Dermis microvascular lymphatic vessel endothelial cell (primary cell): ENCODE results near the gene GDPD3. TPM values are rescaled to one million over a fixed set of nuclear protein-coding genes. Genes with fewer than 3 reads are reported as not detected.
"Not testable (repeated sequence)": the region's sequence is repeated elsewhere in the genome, so short reads cannot be mapped to it uniquely, and the experiment has no call there.

Experiments used
- DNase-seq, 2 donors: peaks; one replicate each; pipeline versions ENCODE4 v3.0.0 to v3.0.0-alpha.2; 2010; ENCODE audit warnings: low read depth in 2 of 2
- total RNA-seq: library from RNA; depleted of rRNA; stranded (reverse); fragments of >200 nt; gene quantifications from 2 replicates; pipeline ENCODE4 v1.2.1, GENCODE V29; 2014

Gene GDPD3, protein sequence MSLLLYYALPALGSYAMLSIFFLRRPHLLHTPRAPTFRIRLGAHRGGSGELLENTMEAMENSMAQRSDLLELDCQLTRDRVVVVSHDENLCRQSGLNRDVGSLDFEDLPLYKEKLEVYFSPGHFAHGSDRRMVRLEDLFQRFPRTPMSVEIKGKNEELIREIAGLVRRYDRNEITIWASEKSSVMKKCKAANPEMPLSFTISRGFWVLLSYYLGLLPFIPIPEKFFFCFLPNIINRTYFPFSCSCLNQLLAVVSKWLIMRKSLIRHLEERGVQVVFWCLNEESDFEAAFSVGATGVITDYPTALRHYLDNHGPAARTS
- total RNA-seq = 0.51 and 1.4 TPM in 2 replicates

DNA sequence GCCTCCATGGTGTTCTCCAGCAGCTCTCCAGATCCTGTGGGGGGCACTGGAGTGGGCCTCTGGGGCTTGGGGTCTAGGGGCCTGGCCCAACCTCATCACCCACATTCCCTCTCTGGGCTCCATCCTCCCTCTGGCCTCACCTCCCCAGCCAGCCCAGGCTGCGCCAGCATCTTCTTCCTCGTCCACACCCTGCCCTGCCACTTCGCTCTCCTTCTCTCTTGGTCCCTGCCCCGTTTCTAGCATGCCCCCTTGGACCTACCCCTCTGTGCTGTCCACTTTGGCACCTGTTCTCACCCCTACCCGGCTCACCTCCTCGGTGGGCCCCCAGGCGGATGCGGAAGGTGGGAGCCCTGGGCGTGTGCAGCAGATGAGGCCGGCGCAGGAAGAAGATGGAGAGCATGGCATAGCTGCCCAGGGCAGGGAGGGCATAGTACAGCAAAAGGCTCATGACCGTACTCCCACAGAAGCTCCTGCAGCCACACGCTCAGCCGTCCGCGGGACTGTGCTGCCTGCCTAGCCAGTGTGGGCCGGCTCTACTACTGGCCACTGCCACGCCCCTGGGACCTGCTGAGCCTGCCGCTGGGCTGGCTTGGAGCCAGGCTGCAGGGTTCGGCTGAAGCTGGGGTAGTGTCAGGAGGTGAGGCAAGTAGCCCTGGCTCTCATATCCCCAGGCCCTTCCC, at the start of gene GDPD3:
GDPD3 (minus strand) TSS at position 507 of the 680 bp plus-strand sequence; CDS start at position 448, 59 bp downstream.
- DNase-seq = no peak

DNA sequence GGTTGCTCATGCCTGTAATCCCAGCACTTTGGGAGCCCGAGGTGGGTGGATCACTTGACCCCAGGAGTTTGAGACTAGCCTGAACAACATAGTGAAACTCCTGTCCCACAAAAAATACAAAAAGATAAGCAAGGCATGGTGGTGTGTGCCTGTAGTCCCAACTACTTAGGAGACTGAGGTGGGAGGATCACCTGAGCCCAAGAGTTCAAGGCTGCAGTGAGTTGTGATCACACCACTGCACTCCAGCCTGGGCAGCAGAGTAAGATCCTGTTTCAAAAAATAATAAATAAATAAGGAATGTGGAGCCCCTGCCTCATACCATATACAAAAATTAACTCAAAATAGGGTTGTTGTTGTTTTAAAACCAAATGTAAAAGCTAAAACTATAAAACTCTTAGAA, 43.9 kb upstream of the GDPD3 start:
- no peak for DNase-seq

DNA sequence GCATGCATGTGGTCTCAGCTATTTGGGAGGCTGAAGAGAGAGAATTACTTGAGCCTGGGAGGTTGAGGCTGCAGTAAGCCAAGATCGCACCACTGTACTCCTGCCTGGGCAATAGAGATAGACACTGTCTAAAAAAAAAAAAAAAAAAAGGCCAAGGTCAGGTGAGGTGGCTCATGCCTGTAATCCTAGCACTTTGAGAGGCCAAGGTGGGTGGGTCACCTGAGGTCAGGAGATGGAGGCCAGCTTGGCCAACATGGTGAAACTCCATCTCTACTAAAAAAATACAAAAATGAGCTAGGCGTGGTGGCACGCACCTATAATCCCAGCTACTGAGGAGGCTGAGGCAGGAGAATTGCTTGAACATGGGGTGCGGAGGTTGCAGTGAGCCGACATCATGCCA, 41.9 kb upstream of the GDPD3 start:
- DNase-seq = no peak

DNA sequence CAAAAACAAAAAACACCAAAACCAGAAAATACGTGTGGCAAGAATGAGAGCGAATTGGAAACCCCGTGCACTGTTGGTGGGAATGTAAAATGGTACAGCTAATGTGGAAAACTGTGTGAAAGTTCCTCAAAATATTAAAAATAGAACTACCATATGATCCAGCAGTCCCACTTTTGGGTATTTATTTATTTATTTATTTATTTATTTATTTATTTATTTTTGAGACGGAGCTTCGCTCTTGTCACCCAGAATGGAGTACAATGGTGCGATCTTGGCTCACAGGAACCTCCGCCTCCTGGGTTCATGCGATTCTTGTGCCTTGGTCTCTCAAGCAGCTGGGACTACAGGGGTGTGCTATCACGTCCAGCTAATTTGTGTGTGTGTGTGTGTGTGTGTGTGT, 39.2 kb upstream of the GDPD3 start:
- no peak for DNase-seq

DNA sequence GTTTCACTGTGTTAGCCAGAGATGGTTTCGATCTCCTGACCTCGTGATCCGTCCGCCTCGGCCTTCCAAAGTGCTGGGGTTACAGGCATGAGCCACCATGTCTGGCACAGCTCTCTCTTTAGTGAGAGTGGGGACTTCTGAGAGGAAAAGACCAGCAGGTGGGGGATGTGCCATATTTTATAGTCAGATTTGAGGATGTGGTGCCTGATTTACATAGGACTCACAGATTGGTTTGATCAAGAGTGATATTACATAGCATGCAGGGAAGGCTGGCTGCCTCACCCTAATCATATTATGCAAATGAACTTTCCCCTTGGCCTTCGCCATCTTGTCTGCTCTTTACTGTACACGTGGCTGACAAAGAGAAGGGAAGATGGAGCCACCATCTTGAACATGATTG, 37.8 kb upstream of the GDPD3 start:
- DNase-seq = no peak

DNA sequence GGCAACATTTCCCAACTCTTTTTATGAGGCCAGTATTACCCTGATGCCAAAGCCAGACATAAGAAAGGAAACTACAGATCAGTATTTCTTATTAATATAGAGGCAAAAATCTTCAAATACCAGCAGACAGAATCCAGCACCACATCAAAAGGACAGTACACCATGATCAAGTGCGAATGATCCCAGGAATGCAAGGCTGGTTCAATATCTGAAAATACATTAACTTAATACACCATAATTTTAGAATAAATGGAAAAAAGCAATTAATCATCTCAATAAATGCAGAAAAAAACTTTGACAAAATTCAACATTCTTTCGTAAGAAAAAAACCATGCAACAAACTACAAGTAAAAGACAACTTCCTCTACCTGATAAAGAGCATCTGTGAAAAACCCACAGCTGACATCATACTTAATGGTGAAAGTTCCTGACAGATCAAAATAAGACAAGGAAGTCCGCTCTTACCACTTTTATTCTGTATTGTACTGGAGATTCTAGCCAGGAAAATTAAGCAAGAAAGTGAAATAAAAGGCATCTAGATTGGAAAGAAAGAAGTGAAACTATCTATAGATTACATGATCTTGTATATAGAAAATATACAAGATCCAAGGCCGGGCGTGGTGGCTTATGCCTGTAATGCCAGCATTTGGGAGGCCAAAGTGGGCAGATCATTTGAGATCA, 36.1 kb upstream of the GDPD3 start:
- no peak for DNase-seq

DNA sequence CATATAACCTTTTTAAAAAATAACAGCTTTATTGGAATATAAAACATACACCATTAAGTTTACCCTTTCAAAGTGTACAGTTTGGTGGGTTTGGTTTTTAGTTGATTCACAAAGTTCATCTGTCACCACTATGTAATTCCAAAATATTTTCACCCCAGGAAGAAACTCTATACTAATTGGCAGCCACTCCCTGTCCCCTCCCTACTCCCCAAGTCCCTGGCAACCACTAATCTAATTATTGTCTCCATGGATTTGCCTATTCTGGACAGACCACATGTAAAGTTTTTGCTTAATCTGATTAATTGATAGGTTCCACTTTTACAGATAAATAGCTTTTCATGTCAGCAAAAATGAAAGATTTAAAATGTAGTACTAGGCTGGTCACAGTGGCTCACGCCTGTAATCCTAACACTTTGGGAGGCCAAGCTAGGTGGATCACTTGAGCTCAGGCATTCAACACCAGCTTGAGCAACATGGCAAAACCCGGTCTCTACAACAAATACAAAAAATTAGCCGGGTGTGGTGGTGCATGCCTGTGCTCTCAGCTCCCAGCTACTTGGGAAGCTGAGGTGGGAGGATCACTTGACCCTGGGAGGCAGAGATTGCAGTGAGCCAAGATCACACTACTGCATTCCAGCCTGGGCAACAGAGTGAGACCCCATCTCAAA, 34.6 kb upstream of the GDPD3 start:
- DNase-seq = no peak

DNA sequence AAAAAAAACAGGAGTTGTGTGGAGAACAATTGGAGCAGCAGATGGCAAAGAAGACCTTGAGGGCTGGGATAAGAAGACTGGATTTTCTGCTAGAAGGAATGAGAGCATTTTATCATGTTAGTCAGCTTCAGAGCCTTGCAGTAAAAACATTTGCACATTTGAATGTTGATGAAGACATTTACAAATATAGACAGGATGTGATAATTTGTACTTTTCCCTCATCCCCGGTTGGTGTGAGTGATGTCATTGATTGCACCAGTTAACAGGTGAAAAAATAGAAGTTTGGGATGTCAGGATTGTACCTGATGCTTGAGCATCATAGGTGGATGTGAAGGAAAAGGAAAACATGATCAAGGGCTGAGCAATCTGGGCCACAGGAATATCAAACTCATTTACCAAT, 32.3 kb upstream of the GDPD3 start:
- no peak for DNase-seq

DNA sequence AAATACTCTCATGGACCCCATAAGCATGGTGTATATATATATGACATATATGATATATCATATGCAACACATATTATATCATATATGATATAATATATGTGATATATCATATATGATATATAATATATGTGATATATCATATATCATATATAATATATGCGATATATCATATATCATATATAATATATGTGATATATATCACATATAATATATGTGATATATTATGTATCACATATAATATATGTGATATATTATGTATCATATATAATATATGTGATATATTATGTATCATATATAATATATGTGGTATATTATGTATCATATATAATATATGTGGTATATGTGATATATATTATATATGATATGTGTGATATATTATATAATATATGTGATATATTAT, 31.6 kb upstream of the GDPD3 start:
- no peak for DNase-seq

DNA sequence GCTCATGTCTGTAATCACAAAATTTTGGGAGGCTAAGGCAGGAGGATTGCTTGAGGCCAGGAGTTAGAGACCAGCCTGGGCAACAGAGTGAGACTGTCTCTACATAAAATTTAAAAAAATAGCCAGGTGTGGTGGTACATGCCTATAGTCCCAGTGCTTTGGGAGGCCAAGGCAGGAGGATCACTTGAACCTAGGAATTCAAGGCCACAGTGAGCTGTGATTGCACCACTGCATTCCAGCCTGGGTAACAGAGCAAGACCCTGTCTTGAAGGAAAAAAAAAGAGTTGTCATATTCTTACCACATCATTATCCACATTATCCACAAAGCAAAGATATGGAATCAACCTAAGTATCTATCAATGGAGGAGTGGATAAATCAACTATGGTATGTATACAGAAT, 30.7 kb upstream of the GDPD3 start:
- no peak for DNase-seq

DNA sequence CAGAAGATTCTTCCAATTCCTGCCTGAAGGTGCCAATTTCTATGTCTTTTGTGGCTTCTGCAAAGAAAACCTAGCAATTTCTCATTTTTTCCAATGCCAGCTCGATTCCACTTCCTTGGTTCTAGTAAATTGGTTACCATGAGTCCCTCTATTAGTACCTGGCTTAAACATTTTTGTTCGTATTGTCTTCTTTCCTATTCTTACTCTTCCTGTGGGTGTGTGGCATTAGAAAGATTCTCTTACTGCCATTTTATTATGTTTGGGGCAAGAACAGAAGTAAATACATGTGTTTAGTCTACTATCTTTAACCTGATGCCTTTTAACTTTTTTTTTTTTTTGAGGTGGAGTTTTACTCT, 30.0 kb upstream of the GDPD3 start:
- no peak for DNase-seq

DNA sequence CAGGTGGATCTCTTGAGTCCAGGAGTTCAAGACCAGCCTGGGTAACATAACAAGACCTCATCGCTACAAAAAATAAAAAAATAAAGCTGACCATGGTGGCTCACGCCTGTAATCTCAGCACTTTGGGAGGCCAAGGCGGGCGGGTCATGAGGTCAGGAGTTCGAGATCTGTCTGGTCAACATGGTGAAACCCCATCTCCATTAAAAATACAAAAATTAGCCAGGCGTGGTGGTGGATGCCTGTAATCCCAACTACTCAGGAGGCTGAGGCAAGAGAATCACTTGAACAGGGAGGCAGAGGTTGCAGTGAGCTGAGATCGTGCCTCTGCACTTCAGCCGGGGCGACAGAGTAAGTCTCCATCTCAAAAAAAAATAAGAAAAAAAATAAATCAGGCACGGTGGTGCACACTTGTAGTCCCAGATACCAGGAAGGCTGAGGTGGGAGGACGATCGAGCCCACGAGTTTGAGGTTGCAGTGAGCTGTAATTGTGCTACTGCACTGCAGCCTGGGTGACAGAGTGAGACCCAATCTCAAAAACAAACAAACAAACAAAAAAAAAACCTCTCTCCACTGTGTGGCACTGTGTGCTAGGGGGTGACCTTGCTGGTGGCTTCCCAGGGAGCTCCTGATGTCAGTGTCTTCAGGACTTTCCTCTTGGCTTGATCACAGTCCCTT, 29.5 kb upstream of the GDPD3 start:
- no peak for DNase-seq

DNA sequence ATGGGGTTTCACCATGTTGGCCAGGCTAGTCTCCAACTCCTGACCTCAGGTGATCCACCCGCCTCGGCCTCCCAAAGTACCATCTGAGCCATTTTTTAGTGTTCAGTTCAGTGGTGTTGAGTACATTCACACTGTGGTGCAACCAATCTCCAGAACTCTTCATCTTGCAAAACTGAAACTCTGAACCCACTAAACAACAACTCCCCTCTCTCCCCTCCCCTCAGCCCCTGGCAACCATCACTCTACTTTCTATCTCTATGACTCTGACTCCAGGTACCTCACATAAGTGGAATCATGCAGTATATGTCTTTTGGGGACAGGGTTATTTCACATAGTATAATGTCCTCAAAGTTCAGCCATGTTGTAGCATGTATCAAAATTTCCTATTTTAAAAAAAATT, 28.4 kb upstream of the GDPD3 start:
- no peak for DNase-seq

DNA sequence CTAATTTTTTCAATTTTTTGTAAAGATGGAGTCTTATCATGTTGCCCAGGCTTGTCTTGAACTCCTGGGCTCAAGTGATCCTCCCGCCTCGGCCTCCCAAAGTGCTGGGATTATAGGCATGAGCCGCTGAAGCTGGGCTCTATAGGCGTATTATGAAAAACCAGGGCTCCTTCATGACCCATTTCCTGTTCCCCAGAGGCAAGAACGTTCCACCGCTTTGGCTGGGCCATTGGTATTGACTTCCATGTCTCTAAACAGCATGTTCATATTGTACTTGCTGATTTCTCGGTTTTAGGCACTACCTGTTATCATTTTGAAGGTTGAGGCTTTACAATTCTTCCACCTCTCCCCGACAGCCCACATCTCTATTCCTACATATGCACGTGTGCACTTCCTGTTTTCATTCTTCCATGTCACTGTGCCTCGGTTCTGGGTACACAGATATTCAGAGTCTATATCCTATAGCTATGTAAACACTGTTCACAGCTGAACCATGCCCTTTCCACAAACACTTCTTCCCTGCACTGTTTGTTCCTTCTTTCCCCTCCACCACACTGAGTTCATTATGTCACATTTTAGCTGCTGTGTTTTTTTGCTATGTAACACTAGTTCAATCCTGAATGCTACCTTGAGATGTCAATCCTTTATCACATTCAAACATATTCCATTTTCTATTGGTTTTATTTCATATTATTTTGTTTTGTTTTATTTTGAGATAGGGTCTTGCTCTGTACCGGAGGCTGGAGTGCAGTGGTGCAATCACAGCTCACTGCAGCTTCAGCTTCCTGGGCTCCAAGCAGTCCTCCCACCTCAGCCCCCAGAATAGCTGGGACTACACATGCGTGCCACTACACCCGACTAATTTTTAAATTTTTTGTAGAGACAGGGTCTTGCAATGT, 26.5 kb upstream of the GDPD3 start:
- DNase-seq = no peak

DNA sequence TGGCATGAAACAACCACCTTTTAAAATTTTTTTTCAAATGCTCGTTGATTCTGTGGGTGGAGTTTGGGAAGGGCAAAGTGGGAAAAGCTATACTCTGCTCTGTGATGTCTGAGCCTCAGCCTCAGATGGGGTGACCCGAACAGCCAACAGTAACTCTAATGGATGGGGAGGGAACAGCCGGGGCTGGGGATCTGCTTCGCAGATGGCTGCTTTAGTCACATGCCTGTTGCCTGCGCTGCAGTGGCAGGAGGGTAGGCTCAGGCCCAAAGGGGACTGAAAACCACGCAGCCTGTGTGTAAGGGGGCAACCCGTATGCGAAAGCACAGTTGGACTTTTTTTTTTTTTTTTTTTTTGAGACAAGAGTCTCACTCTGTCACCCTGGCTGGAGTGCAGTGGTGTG, 24.6 kb upstream of the GDPD3 start:
- no peak for DNase-seq

DNA sequence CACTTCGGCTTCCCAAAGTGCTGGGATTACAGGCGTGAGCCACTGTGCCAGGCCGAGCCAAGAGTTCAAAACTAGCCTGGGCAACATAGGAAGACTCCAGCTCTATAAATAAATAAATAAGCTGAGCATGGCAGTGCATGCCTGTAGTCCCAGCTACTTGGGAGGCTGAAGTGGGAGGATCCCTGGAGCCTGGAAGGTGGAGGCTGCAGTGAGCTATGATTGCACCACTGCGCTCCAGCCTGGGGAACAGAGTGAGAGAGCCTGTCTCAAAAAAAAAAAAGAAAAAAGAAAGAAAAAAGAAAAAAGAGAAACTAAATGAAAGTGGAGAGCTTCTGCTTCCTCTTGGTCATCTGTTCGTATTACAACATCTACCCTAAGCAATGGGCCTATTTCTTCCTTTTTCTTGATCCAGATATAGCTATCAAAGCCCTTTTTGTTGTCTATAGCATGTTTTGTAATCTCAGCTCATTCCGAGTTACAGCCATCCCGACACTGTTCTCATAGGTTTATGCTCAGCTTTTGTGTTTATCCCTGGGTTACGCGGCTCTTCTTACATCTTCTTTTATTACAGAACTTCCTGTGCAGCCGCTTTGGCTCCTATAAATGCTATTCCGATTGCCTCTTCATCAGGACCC, 23.8 kb upstream of the GDPD3 start:
- no peak for DNase-seq

DNA sequence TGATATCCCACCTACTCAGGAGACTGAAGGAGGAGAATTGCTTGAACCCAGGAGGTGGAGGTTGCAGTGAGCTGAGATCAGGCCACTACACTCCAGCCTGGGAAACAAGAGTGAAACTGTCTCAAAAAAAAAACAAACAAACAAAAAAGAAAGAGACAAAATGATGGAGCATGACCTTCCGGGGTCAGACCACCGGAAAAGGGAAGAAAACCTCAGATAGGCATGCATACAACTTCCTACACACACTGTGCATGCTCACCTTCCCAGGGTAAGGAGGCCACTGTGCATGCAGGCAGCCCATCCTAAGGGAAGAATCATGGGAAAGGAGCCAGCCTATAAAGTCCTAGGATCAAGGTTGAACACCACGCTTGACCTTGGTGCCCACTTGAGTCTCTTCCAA, 19.3 kb upstream of the GDPD3 start:
- no peak for DNase-seq

DNA sequence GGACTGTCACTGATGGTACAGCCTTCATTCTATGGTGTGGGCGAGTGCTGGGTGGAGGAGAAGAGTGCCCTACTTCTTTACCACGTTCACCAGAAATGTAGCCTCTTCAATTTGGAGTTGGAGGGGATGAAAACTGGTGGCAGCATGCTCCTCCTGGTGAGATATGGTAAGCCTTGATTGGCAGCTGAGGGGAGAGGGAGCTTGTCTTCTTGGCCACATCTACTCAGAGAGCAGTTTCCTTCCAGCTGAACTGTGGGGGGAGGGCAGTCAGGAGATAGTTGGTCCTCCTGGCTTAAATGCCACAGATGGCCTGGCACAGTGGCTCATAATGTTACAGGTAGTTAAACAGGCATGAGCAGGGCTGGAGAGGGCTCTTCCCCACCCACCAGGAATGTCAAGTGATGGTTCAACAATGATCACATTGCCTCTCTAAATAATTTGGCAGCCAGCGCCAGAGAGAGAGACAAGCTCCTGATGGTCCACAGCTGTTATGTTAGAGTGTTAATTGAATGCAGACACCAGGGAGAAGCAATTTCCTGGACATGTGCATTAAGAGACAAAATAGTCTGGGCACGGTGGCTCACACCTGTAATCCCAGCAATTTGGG, 18.6 kb upstream of the GDPD3 start:
- no peak for DNase-seq

DNA sequence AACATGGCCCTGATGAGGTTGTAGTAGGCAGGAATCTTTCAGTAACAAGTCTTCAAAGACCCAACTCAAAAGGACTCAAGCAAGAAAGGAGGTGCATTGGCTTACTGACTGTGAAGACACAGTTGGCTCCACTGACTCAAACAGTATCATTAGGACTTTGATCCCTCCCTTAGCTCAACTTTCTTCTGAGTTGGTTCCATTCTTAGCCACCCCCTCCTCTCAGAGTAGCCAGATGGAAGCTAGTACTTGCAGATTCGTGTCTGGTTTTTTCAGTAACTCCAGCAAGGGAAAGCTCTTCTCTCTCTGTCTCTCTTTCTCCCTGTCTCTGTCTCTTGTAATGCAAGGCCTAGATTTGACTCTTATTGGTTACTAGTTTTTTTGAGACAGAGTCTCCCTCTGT, 14.7 kb upstream of the GDPD3 start:
- no peak for DNase-seq

DNA sequence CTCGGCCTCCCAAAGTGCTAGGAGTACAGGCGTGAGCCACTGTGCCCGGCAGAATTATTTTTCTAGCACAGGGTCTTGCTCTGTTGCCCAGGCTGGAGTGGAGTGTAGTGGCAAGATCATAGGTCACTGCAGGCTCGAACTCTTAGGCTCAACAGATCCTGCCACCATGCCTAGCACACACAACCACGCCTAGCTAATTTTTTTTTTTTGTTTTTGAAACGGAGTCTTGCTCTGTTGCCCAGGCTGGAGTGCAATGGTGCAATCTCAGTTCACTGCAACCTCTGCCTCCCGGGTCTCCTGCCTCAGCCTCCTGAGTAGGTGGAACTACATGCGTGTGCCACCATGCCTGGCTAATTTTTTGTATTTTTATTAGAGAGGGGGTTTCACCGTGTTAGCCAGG, 12.4 kb upstream of the GDPD3 start:
- DNase-seq = not testable (repeated sequence)
